Progenitor cell of endocrine pancreas (in vitro differentiated cells): ENCODE measurements around the gene ALMS1. TPM values are rescaled to one million over a fixed set of nuclear protein-coding genes. Genes with fewer than 3 reads are reported as not detected.

Source experiments
- DNase-seq: peaks from one replicate; pipeline ENCODE4 v3.0.0; 2021; ENCODE audit warnings: low spot score; ENCODE audit not compliant: unreplicated experiment
- H3K27ac Mint-ChIP-seq: 2 replicates; pipeline ENCODE4 v1.8.0; 2021; ENCODE audit warnings: mild to moderate bottlenecking, moderate library complexity, mixed read lengths
- H3K27me3 Mint-ChIP-seq: 2 replicates; pipeline ENCODE4 v1.8.0; 2021; ENCODE audit warnings: mixed read lengths
- H3K36me3 Mint-ChIP-seq: 2 replicates; pipeline ENCODE4 v1.8.0; 2022; ENCODE audit warnings: mixed read lengths; ENCODE audit not compliant: insufficient read depth
- H3K4me1 Mint-ChIP-seq: 2 replicates; pipeline ENCODE4 v1.8.0; 2021; ENCODE audit warnings: low read depth, mixed read lengths
- H3K4me3 Mint-ChIP-seq: 2 replicates; pipeline ENCODE4 v1.8.0; 2021; ENCODE audit warnings: low read depth, mild to moderate bottlenecking, moderate library complexity, mixed read lengths
- H3K9me3 Mint-ChIP-seq: 2 replicates; pipeline ENCODE4 v1.8.0; 2021; ENCODE audit warnings: low read depth, mixed read lengths
- total RNA-seq: library from RNA; stranded (reverse); gene quantifications from 2 replicates; pipeline ENCODE4 v1.2.1, GENCODE V29; 2021
- TF ChIP-seq, protein P1 (sequence below): fragments of 200-600 bp; sonication (generic); IDR thresholded peaks from one replicate; pipeline ENCODE4 v1.5.0; 2021; ENCODE audit warnings: antibody characterized with exemption, mild to moderate bottlenecking; ENCODE audit not compliant: unreplicated experiment

The ALMS1 gene
- total RNA-seq, 1 donor from 2014 or later, result 40.8 TPM

DNA sequence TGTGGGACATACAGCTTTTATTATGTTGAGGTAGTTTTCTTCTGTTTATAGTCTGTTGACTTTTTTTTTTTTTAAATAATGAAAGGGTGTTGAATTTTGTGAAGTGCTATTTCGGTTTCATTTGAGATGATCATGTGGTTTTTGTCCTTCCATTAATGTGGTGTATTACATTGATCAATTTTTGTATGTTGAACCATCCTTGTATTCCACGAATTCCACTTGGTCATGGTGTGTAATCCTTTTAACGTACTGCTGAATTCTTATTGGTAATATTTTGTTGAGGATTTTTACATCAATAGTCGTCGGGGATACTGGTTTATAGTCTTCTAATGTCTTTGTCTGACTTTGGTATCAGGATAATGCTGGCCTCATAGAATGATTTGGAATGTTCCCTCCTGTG is 18.8 kb downstream of the ALMS1 start:
- Mint-ChIP-seq H3K36me3 (peaks cover 47% of the 10 kb centered on the region), H3K4me1 (peaks cover 2% of the 10 kb centered on the region), H3K27ac (no peak overlapping the region), H3K4me3 (no peak overlapping the region), H3K9me3 (peaks cover 40% of the 10 kb centered on the region), H3K27me3 (no peaks in the 10 kb centered on the region)
- TF ChIP-seq, protein P1, sequence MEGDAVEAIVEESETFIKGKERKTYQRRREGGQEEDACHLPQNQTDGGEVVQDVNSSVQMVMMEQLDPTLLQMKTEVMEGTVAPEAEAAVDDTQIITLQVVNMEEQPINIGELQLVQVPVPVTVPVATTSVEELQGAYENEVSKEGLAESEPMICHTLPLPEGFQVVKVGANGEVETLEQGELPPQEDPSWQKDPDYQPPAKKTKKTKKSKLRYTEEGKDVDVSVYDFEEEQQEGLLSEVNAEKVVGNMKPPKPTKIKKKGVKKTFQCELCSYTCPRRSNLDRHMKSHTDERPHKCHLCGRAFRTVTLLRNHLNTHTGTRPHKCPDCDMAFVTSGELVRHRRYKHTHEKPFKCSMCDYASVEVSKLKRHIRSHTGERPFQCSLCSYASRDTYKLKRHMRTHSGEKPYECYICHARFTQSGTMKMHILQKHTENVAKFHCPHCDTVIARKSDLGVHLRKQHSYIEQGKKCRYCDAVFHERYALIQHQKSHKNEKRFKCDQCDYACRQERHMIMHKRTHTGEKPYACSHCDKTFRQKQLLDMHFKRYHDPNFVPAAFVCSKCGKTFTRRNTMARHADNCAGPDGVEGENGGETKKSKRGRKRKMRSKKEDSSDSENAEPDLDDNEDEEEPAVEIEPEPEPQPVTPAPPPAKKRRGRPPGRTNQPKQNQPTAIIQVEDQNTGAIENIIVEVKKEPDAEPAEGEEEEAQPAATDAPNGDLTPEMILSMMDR, result no peak
- no peak for DNase-seq

DNA sequence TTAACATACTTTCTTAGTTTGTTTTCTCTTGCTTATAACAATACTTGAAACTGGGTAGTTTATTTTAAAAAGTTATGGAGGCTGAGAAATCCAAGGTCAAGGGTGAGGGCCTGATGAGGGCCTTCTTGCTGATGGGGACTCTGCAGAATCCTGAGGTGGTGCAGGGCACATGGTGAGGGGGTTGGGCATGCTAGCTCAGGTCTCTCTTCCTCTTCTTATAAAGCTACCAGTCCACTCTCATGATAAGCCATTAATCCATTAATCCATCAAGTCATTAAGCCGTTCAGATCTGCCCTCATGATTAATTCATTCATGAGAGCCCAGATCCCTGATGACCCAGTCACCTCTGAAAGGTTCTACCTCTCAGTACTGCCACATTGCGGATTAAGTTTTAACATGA is 21.4 kb downstream of the ALMS1 start:
- Mint-ChIP-seq H3K9me3 (peaks cover 26% of the 10 kb centered on the region), H3K27ac (no peak overlapping the region), H3K36me3 (peaks cover 34% of the 10 kb centered on the region), H3K4me1 (peaks cover 2% of the 10 kb centered on the region), H3K4me3 (no peak overlapping the region), H3K27me3 (no peaks in the 10 kb centered on the region)
- no peak for DNase-seq
- TF ChIP-seq, protein P1, result no peak

DNA sequence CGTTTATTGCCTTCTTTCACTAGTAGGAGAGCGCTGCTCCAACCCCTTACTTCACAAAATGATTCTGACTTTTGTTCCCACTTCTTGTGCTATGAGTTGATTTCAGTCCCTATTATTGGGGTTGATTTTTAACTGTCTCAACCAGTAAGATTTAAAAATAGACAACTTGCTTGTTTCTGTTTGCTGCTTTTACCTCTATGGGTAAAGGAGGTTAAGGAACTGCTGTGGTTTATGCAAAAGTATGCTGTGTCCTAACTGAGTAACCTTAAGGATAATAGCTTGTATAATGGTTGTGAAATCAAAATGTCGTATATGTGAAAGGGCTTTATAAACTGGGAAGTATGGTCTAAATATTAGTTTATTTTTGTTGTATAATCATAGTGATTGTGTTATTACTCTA is 22.6 kb downstream of the ALMS1 start:
- Mint-ChIP-seq H3K9me3 (peaks cover 18% of the 10 kb centered on the region), H3K4me1 (peaks cover 2% of the 10 kb centered on the region), H3K27ac (no peak overlapping the region), H3K27me3 (no peaks in the 10 kb centered on the region), H3K4me3 (no peak overlapping the region), H3K36me3 (peaks cover 27% of the 10 kb centered on the region)
- DNase-seq, result no peak
- TF ChIP-seq, protein P1, result no peak

DNA sequence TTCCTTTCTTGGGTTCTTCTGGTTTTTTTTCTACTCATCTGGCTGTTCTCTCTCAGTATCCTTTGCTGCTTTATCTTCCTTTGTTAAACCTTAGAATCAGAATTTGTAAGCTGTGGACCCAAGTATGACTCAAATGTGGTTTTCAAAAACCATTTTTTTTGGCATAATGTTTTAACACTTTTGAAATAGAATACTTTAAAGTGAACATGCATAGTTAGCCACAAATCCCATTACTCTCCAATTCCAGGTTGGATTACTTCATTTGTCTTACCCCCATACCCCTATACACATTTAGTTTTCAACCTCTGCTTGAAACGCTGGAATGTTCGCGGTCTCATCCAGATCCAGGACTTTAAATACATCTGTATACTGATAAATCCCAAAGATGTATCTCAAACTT is 29.1 kb downstream of the ALMS1 start:
- H3K27me3 Mint-ChIP-seq, result no peaks in the 10 kb centered on the region
- no peaks in the 10 kb centered on the region for H3K9me3 Mint-ChIP-seq
- TF ChIP-seq, protein P1, result no peak
- H3K4me3 Mint-ChIP-seq, result no peak overlapping the region
- peaks cover 7% of the 10 kb centered on the region for H3K36me3 Mint-ChIP-seq
- peaks cover 7% of the 10 kb centered on the region for H3K4me1 Mint-ChIP-seq
- no peak for DNase-seq
- H3K27ac Mint-ChIP-seq, result no peak overlapping the region

DNA sequence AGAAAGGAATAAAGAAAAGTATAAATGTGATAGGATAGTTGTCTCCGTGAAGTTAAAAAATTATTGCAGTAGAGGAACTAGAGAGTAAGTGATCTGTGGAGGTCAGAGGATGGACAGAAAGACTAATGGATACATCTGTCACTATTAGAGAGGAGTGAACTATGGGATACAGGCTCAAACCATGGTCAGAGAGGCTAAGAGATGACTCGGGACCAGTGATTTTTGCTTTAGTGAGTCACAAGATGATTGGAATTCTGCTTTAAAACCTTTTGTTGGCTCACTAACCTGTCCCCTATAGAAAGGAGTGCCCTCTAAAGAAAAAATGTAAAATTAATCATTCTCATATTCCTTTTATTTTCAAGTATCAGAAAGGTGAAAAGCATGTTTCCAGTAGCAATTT is 30.3 kb downstream of the ALMS1 start:
- no peak for DNase-seq
- Mint-ChIP-seq H3K36me3 (peaks cover 5% of the 10 kb centered on the region), H3K27me3 (no peaks in the 10 kb centered on the region), H3K27ac (no peak overlapping the region), H3K9me3 (no peaks in the 10 kb centered on the region), H3K4me3 (no peak overlapping the region), H3K4me1 (peaks cover 9% of the 10 kb centered on the region)
- TF ChIP-seq, protein P1, result no peak

DNA sequence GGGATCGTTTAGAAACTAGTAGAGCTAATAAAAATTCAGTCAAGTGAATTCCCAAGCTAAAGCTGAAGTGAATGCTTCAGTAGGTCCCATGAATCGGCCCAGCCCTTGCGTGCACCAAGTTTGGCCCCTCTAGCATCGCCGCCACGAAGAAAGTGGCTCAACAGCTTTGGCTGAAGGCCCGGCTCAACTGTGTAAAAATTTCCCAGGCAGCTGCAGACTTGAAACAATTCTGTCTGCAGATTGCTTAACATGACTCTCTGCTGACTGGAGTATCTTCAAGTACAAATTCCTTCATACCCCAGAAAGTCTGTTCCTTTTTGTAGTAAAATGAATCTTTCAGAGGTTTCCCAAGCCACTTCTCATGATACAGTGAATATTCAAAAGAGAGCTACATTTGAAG is 32.7 kb downstream of the ALMS1 start:
- no peak for DNase-seq
- TF ChIP-seq, protein P1, result no peak
- no peaks in the 10 kb centered on the region for H3K9me3 Mint-ChIP-seq
- H3K27me3 Mint-ChIP-seq, result no peaks in the 10 kb centered on the region
- no peak overlapping the region for H3K4me3 Mint-ChIP-seq
- H3K27ac Mint-ChIP-seq, result no peak overlapping the region
- peaks cover 9% of the 10 kb centered on the region for H3K4me1 Mint-ChIP-seq
- no peaks in the 10 kb centered on the region for H3K36me3 Mint-ChIP-seq
